MM.1S (cell line): Measurements from ENCODE around the gene MYO5C.

ENCODE experiments used
- DNase-seq: peaks from one replicate; pipeline ENCODE4 v3.0.0-alpha.2; 2015
- H2AFZ ChIP-seq: fragments of 300-600 bp; sonication (generic); 2 replicates; pipeline ENCODE4 v1.6.0; 2016; ENCODE audit warnings: antibody characterized with exemption, low read length
- H3F3A ChIP-seq: fragments of 300-600 bp; sonication (generic); 2 replicates; pipeline ENCODE4 v1.6.1; 2016; ENCODE audit warnings: mild to moderate bottlenecking, antibody characterized with exemption, low read length, moderate library complexity, mixed read lengths; ENCODE audit not compliant: insufficient read depth
- H3K27ac ChIP-seq: fragments of 300-600 bp; sonication (generic); 2 replicates; pipeline ENCODE4 v1.5.1; 2016; ENCODE audit warnings: mild to moderate bottlenecking, low read length
- H3K27me3 ChIP-seq: fragments of 300-600 bp; sonication (generic); replicated peaks from 2 replicates; pipeline ENCODE4 v1.6.0; 2016; ENCODE audit warnings: low read length; ENCODE audit not compliant: insufficient read depth
- H3K36me3 ChIP-seq: fragments of 300-600 bp; sonication (generic); replicated peaks from 2 replicates; pipeline ENCODE4 v1.6.1; 2016; ENCODE audit warnings: mild to moderate bottlenecking, low read length, mixed read lengths; ENCODE audit not compliant: insufficient read depth
- H3K4me1 ChIP-seq: fragments of 300-600 bp; sonication (generic); 2 replicates; pipeline ENCODE4 v1.6.1; 2016; ENCODE audit warnings: low read length, mixed read lengths
- H3K4me2 ChIP-seq: fragments of 300-600 bp; sonication (generic); 2 replicates; pipeline ENCODE4 v1.6.0; 2016; ENCODE audit warnings: low read depth, low read length
- H3K4me3 ChIP-seq: fragments of 300-600 bp; sonication (generic); 2 replicates; pipeline ENCODE4 v1.5.1; 2016; ENCODE audit warnings: low read length, mixed read lengths
- H3K79me2 ChIP-seq: fragments of 300-600 bp; sonication (generic); 2 replicates; pipeline ENCODE4 v1.6.1; 2016; ENCODE audit warnings: mixed run types, low read length, mixed read lengths
- H3K9ac ChIP-seq: fragments of 300-600 bp; sonication (generic); 2 replicates; pipeline ENCODE4 v1.6.1; 2016; ENCODE audit warnings: low read length, mixed read lengths
- H3K9me2 ChIP-seq: fragments of 300-600 bp; sonication (generic); replicated peaks from 2 replicates; pipeline ENCODE4 v1.6.1; 2016; ENCODE audit warnings: mild to moderate bottlenecking, low read length, mixed read lengths; ENCODE audit not compliant: insufficient read depth
- H3K9me3 ChIP-seq: fragments of 300-600 bp; sonication (generic); replicated peaks from 2 replicates; pipeline ENCODE4 v1.6.1; 2016; ENCODE audit warnings: mild to moderate bottlenecking, low read length, mixed read lengths; ENCODE audit not compliant: insufficient read depth
- H4K20me1 ChIP-seq: fragments of 300-600 bp; sonication (generic); 2 replicates; pipeline ENCODE4 v1.6.1; 2016; ENCODE audit warnings: mild to moderate bottlenecking, low read length, moderate library complexity, mixed read lengths; ENCODE audit not compliant: insufficient read depth
- EZH2 ChIP-seq: fragments of 300-600 bp; sonication (generic); optimal IDR thresholded peaks from 2 replicates; pipeline ENCODE3; 2017; ENCODE audit warnings: low read depth, mild to moderate bottlenecking, antibody characterized with exemption, low read length, mixed read lengths
- EZH2phosphoT487 ChIP-seq: fragments of 300-600 bp; sonication (generic); IDR thresholded peaks from 2 replicates; pipeline ENCODE4 v1.6.1; 2018; ENCODE audit warnings: antibody characterized with exemption, low read length
- TF ChIP-seq, protein P1 (sequence below): fragments of 300-600 bp; sonication (generic); IDR thresholded peaks from 2 replicates; pipeline ENCODE4 v1.5.1; 2016; ENCODE audit warnings: antibody characterized with exemption, low read length, mixed read lengths

Gene MYO5C

DNA sequence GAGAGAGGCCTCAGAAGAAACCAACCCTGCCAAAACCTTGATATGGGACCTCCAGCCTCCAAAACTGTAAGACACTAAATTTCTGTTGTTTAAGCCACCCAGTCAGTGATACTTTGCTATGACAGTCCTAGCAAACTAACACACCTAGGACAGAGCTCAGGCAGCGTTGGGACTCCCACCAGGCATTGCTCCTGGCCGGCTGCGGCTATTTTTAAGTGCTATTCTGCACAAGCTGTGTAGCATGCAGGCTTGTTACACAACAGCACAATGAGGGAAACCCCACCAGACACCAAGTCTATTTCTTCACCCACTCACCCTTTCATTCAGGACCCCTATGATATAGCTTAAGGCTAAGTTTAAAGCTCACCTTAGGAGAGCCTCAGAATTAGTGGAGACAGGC, 57.5 kb downstream of the MYO5C start:
- H3K4me3 ChIP-seq: no peak overlapping the region
- no peak overlapping the region for H3K4me2 ChIP-seq
- H3K36me3 ChIP-seq: no peaks in the 10 kb centered on the region
- H3K9ac ChIP-seq: no peak overlapping the region
- TF ChIP-seq, protein P1, sequence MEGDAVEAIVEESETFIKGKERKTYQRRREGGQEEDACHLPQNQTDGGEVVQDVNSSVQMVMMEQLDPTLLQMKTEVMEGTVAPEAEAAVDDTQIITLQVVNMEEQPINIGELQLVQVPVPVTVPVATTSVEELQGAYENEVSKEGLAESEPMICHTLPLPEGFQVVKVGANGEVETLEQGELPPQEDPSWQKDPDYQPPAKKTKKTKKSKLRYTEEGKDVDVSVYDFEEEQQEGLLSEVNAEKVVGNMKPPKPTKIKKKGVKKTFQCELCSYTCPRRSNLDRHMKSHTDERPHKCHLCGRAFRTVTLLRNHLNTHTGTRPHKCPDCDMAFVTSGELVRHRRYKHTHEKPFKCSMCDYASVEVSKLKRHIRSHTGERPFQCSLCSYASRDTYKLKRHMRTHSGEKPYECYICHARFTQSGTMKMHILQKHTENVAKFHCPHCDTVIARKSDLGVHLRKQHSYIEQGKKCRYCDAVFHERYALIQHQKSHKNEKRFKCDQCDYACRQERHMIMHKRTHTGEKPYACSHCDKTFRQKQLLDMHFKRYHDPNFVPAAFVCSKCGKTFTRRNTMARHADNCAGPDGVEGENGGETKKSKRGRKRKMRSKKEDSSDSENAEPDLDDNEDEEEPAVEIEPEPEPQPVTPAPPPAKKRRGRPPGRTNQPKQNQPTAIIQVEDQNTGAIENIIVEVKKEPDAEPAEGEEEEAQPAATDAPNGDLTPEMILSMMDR: no peak
- no peak for TF ChIP-seq EZH2phosphoT487
- TF ChIP-seq EZH2: no peak
- H3K27me3 ChIP-seq: no peaks in the 10 kb centered on the region
- H3K9me2 ChIP-seq: no peaks in the 10 kb centered on the region
- no peak for DNase-seq
- H4K20me1 ChIP-seq: no peaks in the 10 kb centered on the region
- no peaks in the 10 kb centered on the region for H3K79me2 ChIP-seq
- no peaks in the 10 kb centered on the region for H3F3A ChIP-seq
- H3K4me1 ChIP-seq: no peaks in the 10 kb centered on the region
- no peak overlapping the region for H3K27ac ChIP-seq
- H2AFZ ChIP-seq: no peak overlapping the region
- no peaks in the 10 kb centered on the region for H3K9me3 ChIP-seq

DNA sequence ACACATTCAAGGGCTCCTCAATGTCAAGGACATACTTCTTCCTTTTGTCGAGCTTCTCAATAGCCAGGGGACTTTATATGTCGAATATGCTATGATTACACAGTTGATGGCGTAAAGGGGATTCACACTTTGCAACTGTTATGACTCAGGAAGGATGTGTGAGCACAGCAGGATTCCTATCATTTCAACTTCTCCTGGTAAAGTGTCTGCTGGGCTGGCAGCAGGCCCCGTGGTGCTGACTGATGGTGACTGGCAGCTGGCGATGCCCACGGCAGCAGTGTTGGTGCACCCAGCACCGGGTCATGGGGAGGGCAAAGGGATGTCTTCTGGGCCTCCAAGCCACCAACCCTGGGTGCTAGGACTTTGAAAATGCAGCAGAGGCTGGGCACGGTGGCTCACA, 59.6 kb downstream of the MYO5C start:
- H3F3A ChIP-seq: no peaks in the 10 kb centered on the region
- H3K27ac ChIP-seq: no peak overlapping the region
- DNase-seq: no peak
- H3K9me2 ChIP-seq: no peaks in the 10 kb centered on the region
- TF ChIP-seq, protein P1: no peak
- TF ChIP-seq EZH2phosphoT487: no peak
- no peak for TF ChIP-seq EZH2
- no peak overlapping the region for H2AFZ ChIP-seq
- H3K36me3 ChIP-seq: no peaks in the 10 kb centered on the region
- H3K4me3 ChIP-seq: no peak overlapping the region
- H3K27me3 ChIP-seq: no peaks in the 10 kb centered on the region
- no peak overlapping the region for H3K9ac ChIP-seq
- no peaks in the 10 kb centered on the region for H3K4me1 ChIP-seq
- H4K20me1 ChIP-seq: no peaks in the 10 kb centered on the region
- no peaks in the 10 kb centered on the region for H3K9me3 ChIP-seq
- H3K79me2 ChIP-seq: no peaks in the 10 kb centered on the region
- H3K4me2 ChIP-seq: no peak overlapping the region

DNA sequence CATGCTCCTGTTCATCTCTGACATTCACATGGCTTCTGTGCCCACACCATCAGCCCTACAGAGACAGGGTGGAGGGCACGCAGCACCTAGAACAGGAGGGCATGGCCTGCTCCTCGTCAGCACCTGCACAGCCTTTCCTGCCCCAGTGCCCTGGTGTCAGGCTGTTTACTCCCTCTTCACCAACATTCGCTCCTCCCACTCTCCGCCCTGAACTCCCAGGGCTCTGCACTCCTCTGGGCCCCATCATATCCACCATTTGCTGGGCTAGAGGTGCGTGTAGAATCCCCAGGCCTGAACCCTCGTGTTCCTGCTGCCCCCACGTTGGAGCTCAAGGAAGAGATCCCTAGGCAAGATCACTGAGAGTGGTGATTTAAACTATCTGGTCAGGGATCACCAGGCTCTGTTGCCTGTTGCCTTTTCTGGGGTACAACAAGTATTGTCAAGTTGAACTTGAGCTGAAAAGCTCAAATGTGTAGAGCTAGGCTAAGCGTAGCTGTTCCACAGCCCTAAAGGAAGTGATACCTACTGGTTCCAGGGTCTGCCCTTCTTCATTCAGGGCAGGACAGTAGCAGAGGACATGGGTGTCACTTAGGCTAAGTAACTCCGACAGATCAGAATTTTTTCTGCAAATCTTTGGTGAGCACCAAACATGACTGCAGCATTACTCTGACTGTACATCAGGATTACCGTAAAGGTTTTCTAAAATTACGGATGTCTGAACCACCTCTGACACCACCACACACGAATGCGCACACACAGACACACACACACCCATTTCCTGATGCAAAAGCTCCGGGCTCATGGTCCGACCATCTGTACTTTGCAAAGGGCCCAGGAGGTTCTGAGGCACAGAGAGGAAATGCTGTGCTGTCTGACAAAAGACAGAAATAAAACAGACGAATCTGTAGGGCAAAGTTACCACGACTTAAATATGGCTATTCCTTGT, 60.7 kb downstream of the MYO5C start:
- Histone ChIP-seq H3K4me1 (no peaks in the 10 kb centered on the region), H2AFZ (no peak overlapping the region), H3K9ac (no peak overlapping the region), H4K20me1 (no peaks in the 10 kb centered on the region), H3K27ac (no peak overlapping the region), H3K4me2 (no peak overlapping the region), H3F3A (no peaks in the 10 kb centered on the region), H3K79me2 (no peaks in the 10 kb centered on the region), H3K4me3 (no peak overlapping the region), H3K9me2 (no peaks in the 10 kb centered on the region), H3K27me3 (no peaks in the 10 kb centered on the region), H3K9me3 (no peaks in the 10 kb centered on the region), H3K36me3 (no peaks in the 10 kb centered on the region)
- TF ChIP-seq EZH2 (no peak), EZH2phosphoT487 (no peak)
- TF ChIP-seq, protein P1: no peak
- no peak for DNase-seq
